T-helper 22 cell (primary cell): ENCODE data around the gene CDC45.
"Not testable (repeated sequence)": the region's sequence is repeated elsewhere in the genome, so short reads cannot be mapped to it uniquely, and the experiment has no call there.

Experiments used
- DNase-seq: peaks from one replicate; pipeline ENCODE4 v3.0.0-alpha.2; 2020; ENCODE audit warnings: low read depth

CDC45 gene

DNA sequence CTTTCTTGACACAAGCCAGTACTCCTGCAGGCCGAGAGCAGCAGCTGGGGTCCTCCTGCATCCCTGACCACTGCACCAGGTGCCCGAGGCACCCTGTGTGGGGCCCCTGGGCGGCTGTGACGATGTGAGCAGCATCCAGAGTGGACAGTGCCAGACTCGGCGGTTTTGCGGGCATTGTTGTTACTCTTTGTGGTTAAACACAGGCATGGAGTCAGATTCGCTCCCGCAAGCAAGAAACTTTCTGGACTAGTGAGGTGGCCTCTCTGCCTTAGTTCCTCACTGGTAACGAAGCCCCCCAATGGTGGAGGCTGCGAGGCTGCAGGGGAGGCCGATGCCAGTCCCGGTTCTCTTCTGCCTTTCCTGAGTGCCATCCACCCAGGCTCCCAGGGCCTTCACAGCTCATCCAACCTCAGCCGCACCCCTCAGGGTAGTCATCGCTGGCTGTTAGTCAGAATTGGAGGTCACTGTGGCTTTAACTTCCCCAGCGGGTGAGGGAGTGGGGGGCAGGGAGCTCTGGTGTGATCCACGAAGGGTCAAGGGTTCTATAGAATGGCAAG, 48.2 kb downstream of the CDC45 start:
- DNase-seq: no peak

DNA sequence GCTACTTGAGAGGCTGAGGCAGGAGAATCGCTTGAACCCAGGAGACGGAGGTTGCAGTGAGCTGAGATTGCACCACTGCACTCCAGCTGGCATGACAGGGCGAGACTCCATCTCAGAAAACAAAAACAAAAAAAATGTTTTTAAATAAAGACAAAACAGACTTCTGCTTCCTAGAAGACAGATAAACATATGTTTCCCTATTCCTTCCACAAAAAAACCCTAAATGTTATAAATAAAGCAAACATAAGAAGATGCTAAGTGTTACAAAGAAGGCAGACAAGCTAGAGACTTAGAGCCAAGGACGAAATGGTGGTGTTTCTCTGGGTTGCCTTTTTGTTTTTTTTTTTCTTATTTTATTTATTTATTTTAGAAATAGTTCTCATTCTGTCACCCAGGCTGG, 50.1 kb downstream of the CDC45 start:
- no peak for DNase-seq

DNA sequence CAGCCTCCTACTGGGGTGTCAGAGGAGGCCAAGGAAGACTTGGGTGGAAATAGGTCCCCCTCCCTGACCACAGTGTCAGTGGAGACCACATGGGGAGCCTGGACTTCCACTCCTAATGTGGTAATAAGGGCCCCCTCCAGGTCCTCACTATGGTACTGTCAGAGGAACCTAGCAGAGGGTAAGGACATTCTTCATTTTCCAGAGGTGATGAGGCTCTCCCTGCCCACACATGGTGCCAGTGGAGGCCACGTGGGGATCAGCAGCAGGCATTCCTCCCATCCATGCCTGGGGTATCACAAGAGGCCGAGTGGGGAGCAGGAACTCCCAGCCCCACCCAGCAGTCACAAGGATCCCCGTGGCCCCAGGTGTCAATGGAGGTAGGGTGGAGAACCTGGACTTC, 51.0 kb downstream of the CDC45 start:
- no peak for DNase-seq

DNA sequence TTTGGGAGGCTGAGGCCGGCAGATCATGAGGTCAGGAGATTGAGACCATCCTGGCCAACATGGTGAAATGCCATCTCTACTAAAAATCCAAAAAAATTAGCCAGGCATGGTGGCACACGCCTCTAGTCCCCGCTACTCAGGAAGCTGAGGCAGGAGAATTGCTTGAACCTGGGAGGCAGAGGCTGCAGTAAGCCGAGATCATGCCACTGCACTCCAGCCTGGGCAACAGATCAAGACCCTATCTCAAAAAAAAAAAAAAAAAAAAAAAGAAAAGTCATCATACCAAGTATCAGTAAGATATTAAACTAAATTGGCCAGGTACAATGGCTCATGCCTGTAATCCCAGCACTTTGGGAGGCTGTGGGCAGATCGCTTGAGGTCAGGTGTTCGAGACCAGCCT, 51.6 kb downstream of the CDC45 start:
- DNase-seq: not testable (repeated sequence)

DNA sequence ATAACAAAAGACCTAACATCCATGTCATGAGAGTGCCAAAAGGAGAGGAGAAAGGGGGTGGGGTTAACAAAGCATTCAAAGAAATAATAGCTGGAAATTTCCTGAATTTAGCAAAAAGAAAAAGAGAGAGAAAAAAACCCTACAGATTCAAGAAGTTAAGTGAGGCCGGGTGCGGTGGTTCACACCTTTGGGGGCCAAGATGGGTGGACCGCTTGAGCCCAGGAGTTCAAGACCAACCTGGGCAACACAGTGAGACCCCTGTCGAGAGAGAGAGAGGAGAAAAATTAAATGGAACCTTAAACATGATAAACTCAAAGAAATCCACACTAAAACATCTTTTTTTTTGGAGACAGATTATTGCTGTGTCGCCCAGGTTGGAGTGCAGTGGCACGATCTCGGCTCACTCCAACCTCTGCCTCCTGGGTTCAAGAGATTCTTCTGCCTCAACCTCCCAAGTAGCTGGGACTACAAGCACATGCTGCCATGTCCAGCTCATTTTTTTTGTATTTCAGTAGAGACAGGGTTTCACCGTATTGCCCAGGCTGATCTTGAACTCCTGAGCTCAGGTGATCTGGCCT, 53.4 kb downstream of the CDC45 start:
- no peak for DNase-seq

DNA sequence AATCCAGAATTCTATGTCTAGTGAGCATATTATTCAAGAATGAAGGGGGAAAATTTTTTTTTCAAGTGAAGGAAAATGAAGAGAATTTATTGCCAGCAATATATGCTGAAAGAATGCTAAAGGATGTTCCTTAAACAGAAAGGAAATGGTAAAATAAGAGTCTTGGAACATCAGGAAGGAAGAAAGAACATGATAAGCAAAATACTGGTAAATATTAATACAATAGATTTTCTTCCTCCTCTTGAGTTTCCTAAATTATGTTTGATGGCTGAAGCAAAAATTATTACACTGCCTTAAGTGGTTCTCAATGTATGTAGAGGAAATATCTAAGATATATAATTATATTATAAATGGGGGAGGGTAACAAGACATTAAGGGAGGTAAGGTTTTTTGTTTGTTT, 54.1 kb downstream of the CDC45 start:
- no peak for DNase-seq

DNA sequence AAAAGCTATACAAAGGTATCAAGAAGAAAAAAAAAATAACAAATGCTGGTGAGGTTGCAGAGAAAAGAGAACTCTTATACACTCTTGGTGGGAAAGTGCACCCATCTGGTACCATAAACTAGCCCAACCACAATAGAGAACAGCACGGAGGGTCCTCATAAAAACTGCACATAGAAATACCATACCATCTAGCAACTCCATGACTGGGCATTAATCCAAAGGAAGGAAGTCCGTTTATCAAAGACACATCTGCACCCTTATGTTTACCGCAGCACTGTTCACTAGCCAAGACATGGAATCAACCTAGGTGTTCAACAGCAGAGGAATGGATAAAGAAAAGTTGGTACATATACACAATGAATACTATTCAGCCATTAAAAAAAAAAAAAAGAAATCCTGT, 55.3 kb downstream of the CDC45 start:
- no peak for DNase-seq

DNA sequence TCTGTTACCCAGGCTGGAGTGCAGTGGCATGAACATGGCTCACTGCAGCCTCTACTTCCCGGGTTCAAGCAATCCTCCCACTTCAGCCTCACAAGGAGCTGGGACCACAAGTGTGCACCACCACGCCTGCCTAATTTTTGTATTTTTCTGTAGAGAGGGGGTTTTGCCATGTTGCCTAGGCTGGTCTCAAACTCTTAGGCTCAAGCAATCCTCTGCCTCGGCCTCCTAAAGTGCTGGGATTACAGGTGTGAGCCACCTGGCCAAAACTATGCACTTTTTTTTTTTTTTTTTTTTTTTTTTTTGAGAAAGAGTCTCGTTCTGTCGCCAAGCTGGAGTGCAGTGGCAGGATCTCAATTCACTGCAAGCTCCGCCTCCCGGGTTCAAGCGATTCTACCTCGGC, 56.8 kb downstream of the CDC45 start:
- DNase-seq: no peak

DNA sequence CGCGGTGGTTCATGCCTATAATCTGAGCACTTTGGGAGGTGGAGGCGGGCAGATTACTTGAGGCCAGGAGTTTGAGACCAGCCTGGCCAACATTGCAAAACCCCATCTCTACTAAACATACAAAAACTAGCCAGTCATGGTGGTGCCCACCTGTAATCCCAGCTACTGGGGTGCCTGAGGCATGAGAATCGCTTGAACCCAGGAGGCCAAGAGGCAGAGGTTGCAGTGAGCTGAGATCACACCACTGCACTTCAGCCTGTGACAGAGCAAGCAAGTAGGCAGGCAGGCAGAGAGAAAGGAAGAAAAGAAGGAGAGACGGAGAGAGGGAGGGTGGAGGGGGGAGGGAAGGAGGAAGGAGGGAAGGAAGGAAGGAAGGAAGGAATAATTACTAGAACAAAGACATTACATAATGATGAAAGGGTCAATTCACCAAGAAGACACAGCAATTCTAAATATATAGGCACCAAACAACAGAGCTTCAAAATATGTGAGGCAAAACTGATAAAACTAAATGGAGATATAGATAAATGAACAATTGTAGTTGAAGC, 58.3 kb downstream of the CDC45 start:
- no peak for DNase-seq

DNA sequence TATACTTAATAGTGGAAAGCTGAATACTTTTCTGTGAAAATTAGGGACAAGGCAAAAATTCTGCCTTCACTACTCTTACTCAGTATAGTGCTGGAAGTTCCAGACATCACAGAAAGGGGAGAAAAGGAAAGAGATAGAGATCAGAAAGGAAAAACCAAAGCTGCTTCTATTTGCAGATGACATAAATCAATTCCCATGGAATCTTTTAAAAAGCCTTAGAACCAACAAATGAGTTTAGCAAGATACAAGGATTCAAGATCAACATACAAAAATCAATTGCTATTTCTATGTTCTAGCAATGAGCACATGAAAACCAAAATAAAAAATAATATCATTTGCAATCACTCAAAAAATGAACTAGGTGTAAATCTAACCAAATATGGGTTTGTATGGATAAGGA, 60.7 kb downstream of the CDC45 start:
- no peak for DNase-seq

DNA sequence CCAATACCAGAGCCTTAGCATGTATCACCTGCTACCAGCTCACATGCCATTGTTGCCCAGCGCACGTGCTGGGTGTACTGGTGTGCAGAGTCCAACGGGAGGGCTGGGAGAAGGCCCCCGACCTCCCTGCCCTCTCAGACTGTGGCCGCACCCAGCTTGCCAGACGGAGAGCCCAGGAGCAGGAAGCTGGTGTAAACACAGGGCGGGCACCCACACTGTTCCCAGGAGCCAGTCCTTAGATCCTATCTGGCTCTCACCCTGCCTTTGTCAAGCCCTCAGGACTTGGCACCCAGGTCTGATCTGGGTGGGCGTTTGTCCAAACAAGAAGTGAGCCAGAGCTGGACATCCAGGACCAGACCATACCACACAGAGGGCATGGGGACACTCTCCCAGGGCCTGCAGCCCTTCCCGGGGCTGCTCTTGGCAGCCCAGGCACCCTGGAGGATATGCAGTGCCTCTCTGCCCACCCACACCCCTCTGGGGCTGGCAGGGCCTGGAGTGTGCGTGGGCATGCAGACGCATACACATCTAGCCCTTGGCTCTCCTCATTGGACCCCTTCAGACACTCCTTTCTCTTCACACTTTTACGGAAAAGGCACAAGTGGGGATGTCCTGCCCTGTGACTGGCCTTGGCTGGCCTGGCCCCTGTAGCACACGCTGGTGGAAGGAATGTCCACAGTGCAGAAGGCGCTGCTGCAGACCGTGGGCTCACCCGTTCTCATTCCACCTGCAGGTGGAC, 64.4 kb downstream of the CDC45 start:
- DNase-seq: no peak

DNA sequence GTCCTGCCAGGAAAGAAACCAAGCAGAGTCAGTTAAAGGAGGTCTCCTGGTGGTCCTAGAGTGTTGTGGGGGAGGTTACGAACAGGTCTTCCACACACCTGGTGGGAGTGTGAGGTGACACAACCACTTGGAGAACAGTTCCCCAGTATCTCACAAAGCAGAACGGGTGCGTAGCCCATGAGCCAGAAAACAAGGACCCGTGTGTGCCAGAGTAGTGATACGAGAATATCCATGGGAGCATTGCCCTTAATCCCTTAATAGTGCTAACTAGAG, 66.2 kb downstream of the CDC45 start:
- DNase-seq: no peak

DNA sequence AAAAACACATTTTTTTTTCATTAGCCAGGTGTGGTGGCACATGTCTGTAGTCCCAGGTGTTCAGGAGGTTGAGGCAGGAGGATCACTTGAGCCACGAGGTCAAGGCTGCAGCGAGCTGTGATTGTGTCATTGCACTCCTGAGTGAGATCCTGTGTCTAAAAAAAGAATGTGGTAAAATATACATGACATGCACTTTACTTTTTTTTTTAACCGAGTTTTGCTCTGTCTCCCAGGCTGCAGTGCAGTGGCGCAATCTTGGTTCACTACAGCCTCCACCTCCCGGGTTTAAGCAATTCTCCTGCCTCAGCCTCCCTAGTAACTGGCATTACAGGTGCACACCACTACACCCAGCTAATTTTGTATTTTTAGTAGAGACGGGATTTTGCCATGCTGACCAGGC, 67.0 kb downstream of the CDC45 start:
- no peak for DNase-seq

DNA sequence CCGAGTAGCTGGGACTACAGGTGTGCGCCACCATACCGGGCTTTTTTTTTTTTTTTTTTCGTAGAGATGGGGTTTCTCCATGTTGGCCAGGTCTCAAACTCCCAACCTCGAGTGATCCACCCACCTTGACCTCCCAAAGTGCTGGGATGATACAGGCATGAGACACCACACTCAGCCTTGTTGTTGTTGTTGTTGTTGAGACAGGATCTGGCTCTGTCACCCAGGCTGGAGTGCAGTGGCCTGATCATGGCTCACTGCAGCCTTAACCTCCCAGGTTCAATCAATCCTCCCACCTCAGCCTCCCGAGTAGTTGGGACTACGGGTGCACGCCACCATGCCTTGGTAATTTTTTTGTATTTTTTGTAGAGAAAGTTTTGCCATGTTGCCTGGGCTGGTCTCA, 67.9 kb downstream of the CDC45 start:
- no peak for DNase-seq

DNA sequence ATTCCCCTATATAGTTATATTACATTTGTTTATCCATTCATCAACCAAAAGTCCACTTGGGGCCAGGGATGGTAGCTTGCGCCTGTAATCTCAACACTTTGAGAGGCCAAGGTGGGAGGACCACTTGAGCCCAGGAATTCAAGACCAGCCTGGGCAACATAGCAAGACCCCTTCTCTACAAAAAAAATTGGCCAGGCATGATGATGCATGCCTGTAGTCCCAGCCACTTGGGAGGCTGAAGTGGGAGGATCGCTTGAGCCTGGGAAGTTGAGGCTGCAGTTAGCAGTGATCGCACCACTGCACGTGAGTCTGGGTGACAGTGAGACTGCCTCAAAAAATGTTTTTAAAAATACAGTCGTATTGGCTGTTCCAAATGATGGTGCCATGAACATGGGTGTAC, 68.7 kb downstream of the CDC45 start:
- not testable (repeated sequence) for DNase-seq

DNA sequence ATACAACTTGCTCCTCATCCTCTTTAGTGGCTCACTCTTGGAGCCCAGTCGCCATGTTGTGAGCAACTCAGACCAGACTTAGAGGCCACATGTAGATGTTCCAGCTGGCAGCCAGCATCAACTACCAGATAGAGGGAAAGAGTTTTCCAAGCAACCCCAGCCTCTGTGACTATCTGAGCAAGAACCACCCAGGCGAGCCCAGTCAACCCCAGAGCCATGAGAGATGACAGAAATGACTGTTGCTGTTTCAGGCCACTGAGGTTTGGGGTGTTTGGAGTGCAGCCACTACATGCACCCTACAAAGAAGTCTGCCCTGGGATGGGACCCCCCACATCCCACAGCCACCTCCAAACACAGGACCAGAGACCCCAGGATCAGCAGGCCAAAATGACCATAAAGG, 69.2 kb downstream of the CDC45 start:
- DNase-seq: no peak

DNA sequence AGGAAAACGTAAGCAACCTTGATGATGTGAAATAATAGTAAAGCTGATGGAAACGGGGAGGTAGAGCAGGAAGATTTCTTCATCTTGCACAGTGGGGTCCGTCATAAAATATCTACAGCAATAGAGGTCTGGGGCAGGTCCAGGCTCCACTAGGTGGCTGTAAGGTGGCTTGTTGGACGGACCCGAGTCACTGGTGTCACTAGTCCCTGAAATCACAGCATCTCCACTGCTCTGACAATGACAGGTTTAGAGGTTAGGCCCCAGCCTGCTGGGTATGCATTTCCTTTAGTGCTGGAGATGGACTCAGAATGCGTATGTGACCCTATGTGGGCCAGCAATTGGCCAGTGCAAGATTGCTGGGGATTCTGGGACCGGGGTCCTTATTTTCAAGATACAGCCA, 69.7 kb downstream of the CDC45 start:
- no peak for DNase-seq

DNA sequence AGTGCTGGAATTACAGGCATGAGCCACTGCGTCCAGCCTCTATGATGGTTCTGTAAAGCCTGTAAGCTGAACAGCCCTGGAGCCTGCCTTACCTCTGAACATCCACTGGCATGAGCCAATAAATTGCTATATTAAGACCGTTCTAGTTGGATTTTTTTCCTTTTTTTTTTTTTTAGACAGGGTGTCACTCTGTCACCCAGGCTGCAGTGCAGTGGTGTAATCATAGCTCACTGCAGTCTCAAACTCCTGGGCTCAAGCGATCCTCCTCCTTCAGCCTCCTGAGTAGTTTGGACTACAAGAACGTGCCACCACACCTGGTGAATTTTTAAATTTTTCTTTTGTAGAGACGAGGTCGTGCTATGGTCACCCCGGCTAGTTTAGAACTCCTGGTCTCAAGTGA, 70.7 kb downstream of the CDC45 start:
- DNase-seq: no peak

DNA sequence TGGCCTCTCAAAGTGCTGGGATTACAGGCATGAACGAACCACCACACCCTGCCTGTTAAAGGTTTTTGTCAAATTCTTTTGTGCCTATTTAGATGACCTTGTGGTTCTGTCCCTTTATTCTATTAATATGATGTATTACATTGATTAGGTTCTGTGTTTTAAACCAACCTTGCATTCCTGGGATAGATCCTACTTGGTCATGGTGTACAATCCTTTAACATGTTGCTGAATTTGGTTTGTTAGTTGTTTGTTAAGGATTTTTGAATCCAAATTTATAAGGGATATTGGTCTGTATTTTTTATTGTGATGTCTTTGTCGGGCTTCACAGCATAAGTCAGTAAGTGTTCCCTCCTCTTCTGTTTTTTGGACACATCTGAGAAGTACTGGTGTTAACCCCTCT, 73.5 kb downstream of the CDC45 start:
- no peak for DNase-seq

DNA sequence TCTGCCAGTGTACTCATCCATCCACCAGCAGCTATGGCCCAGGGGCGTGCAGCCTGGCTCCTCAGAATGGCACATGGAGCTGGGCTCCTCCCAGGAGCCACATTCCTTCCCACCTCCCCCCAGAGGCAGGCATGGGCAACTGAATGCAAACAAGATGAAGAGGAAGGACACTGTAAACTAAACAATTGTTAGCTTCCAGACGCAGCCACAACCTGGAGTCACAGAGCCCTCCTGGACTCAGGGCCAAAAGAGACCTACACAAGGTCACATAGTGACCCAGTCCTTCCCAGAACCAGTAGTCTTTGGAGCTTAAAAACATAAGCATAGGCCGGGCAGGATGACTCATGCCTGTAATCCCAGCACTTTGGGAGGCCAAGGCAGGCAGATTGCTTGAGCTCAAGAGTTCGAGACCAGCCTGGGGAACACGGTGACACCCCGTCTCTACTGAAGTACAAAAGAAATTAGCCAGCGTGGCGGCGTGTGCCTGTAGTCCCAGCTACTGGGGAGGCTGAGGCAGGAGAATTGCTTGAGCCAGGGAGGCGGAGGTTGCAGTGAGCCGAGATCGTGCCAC, 75.2 kb downstream of the CDC45 start:
- DNase-seq: no peak

DNA sequence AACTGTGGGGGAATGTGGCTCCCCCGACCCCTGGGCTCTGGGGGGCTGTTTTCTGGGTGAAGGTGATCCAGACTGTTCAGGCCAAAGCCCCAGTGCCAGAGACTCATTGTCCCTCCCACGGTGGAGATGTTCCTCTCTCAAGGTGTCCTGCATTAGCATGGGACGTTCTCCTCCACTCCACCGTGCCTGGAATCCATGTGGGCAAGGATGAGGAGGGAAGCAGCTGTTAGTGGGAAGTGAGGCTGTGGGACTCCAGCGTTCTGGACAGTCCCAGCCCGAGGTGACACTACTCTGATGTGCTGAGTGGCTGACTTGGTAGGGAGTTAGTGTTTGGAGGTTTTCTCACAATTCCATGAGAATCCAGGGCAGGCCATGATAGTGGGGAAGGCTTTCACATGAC, 75.9 kb downstream of the CDC45 start:
- no peak for DNase-seq

DNA sequence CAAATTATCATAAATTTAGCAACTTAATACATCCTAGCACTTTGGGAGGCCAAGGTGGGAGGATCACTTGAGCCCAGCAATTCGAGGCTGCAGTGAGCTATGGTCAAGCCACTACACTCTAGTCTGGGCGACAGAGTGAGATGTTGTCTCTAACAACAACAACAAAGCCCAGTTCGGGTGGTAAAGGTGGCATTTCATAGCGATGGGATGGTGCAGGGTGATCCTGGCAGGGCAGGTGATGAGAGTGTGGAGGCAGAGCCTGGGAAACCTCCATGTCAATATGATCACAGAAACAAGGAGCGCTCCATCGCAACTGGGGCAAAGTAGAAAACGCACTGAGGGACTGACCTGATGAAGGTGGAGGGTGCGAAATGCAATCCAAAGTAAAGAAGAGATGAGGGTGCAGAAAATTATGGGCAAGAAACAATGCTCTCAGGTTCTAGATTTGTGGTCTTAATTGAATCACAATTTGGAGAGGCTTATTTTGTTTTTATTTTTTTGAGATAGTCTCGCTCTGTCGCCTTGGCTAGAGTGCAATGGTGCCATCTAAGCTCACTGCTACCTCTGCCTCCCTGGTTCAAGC, 77.3 kb downstream of the CDC45 start:
- no peak for DNase-seq

DNA sequence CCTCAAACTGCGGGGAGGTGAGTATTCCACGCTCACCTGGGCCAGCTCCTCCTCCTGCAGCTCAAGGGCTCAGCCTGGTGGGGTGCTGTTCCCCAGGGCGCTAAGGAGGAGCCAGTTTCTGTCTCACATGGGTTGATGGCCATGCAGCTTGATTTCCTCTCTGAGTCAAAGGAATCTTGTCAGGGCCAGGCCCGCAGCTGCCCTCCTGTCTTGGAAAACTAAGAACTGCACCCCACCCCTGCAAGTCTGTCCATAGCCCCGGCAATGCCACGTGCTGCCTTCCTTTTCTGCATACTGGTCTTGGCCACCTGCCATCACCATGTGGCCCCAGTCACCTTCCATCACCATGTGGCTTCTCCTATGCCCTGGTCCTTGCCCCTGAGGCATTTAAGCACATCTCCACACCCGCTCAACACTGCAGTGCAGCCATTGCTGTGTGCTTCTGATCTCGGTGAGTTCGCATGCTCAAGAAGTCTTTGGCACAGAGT, 79.6 kb downstream of the CDC45 start:
- DNase-seq: no peak
